AG09319 (cell line): ENCODE results near the gene MLNR.

Experiments used
- DNase-seq: peaks from one replicate; pipeline ENCODE4 v3.0.0-alpha.2; 2010; ENCODE audit warnings: low read depth; ENCODE audit errors: extremely low read depth
- TF ChIP-seq, protein P1 (sequence below): IDR thresholded peaks from 2 replicates; pipeline ENCODE4 v1.5.1; 2011; ENCODE audit warnings: low read depth, mild to moderate bottlenecking, inconsistent platforms, low read length, moderate library complexity

MLNR gene, protein sequence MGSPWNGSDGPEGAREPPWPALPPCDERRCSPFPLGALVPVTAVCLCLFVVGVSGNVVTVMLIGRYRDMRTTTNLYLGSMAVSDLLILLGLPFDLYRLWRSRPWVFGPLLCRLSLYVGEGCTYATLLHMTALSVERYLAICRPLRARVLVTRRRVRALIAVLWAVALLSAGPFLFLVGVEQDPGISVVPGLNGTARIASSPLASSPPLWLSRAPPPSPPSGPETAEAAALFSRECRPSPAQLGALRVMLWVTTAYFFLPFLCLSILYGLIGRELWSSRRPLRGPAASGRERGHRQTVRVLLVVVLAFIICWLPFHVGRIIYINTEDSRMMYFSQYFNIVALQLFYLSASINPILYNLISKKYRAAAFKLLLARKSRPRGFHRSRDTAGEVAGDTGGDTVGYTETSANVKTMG

DNA sequence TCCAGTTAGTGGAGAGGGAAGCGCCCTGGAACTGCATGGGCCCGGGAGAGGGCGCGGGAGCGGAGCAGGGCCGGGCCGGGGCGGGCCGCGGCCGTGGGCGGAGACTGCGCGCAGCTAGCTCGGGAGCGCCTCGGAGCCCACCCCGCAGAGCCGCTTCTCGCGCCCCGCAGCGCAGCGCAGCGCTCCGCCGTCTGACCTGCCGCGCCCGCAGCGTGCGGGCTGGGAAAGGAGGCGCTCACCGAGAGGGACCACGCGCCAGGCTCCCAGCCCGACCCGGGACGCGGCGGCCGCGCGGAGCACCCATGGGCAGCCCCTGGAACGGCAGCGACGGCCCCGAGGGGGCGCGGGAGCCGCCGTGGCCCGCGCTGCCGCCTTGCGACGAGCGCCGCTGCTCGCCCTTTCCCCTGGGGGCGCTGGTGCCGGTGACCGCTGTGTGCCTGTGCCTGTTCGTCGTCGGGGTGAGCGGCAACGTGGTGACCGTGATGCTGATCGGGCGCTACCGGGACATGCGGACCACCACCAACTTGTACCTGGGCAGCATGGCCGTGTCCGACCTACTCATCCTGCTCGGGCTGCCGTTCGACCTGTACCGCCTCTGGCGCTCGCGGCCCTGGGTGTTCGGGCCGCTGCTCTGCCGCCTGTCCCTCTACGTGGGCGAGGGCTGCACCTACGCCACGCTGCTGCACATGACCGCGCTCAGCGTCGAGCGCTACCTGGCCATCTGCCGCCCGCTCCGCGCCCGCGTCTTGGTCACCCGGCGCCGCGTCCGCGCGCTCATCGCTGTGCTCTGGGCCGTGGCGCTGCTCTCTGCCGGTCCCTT is at the start of gene MLNR:
MLNR (plus strand) TSS at position 303 of the 820 bp plus-strand sequence; CDS start at position 303, 0 bp downstream.
- TF ChIP-seq, protein P1, sequence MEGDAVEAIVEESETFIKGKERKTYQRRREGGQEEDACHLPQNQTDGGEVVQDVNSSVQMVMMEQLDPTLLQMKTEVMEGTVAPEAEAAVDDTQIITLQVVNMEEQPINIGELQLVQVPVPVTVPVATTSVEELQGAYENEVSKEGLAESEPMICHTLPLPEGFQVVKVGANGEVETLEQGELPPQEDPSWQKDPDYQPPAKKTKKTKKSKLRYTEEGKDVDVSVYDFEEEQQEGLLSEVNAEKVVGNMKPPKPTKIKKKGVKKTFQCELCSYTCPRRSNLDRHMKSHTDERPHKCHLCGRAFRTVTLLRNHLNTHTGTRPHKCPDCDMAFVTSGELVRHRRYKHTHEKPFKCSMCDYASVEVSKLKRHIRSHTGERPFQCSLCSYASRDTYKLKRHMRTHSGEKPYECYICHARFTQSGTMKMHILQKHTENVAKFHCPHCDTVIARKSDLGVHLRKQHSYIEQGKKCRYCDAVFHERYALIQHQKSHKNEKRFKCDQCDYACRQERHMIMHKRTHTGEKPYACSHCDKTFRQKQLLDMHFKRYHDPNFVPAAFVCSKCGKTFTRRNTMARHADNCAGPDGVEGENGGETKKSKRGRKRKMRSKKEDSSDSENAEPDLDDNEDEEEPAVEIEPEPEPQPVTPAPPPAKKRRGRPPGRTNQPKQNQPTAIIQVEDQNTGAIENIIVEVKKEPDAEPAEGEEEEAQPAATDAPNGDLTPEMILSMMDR: no peak
- DNase-seq: no peak

DNA sequence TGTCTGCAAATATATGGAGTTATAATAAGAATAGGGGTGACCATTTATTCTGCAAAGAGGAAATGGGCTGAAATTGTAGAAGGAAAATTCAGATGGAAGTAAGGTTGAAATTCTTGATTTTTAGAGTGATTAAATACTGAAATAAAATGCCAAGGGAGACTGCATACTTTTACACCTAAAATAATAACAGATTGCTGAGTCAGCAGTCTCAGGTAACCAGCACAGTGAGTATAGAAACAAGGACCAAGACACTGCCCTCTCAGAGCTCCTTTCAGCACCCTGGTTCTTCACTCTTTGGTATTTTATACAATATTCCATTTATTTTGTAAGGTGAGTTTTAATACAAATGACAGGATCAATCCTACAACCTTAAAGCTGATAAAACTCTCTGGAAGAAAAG is 48.8 kb upstream of the MLNR start:
- TF ChIP-seq, protein P1: no peak
- no peak for DNase-seq

DNA sequence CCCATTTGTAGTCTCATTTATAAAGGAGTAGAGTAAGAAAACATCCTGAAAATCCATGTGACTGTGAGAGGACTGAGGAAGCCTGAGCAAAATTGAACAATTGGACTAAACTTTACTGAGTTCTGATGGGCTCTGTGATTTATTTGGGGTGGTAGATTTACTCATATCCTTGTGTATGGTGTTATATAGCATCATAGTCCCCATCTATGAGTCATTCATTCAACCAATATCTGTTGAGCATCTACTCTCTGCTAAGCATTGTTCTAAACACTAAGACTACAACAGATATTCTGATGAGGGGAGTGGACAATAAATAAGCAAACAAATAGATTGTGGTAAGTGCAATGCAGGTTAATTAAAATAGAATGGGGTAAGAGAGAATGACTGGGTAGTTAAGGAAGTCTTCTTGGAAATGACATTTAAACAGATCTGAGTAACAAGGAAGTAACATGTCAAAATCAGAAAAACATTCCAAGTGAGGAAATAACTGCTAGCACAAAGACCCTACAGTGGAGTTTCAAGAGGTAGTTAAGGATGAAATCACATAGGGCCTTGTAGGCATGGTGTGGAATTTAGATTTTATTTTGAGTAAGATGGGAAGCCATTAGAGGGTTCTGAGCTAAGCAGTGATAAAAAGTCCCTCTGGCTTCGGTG is 36.3 kb upstream of the MLNR start:
- DNase-seq: no peak
- TF ChIP-seq, protein P1: no peak

DNA sequence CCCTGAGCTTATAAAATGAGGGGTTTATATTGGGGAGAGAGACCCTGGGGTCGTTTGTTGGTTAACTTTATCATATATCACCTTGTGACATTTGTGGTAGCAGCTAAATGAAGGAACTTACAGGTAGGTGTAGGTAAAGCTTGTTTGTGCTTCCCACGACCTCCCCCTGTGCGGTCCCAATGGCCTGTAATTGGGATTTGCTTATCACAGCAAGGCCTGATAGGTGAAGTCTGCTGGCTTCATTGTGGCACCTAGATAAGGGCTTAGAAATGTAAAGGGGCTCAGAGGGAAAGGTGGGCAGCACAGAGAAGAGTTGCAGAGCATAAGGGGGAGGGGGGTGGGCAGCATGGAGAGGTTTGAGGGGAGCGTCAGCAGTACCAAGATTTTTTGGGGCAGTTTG is 35.5 kb upstream of the MLNR start:
- DNase-seq: no peak

DNA sequence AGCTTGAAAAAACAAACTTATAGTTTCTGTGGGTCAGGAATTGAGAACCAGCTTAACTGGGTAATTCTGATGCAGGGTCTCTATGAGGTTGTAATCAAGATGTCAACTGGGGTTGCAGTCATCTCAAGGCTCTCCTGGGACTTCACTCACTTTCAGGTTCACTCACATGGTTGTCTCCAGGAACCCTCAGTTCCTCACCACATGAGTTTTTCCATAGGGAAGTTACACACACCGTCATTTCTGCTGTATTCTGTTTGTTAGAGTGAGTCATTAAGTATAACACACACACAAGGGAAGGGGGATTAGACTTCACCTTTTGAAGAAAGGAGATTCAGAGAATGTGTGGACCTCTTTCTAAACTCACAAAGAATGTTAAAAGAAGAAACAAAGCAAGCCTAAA is 34.9 kb upstream of the MLNR start:
- TF ChIP-seq, protein P1: no peak
- no peak for DNase-seq

More for the DNA sequence above, 35.5 kb upstream of the MLNR start:
- TF ChIP-seq, protein P1: no peak

DNA sequence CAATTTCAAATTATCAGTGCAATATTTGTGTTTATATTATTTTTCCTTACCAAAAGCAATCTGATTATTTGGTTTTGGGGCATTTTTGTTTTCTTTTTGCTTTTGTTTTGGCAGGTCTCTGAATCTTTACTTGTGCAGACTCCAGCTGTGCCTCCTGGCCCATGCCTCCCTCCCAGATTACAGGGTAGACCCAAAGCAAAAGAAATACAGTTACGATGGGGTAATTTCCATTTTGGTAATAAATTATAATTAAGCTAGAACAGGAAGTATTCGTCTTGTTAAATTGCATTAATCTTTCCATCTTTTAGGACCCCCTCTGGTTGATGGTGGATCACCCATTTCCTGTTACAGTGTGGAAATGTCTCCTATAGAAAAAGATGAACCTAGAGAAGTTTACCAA is 29.2 kb upstream of the MLNR start:
- no peak for DNase-seq
- TF ChIP-seq, protein P1: no peak
